Ovary (tissue), 9 donors: ENCODE measurements around the gene MYRIP. TPM values are rescaled to one million over a fixed set of nuclear protein-coding genes. Genes with fewer than 3 reads are reported as not detected.
"Not testable (repeated sequence)": the region's sequence is repeated elsewhere in the genome, so short reads cannot be mapped to it uniquely, and the experiment has no call there.

Experiments
- DNase-seq, 5 donors: peaks; one replicate each; pipeline ENCODE4 v3.0.0-alpha.2; 2019 to 2020
- H3K27ac ChIP-seq, 2 donors: fragments of 200-600 bp; one replicate each; pipeline versions ENCODE4 v1.5.1 to v1.8.0; 2019 to 2022
- H3K27me3 ChIP-seq: fragments of 200-600 bp; one replicate; pipeline ENCODE4 v1.8.0; 2022
- H3K36me3 ChIP-seq: fragments of 200-600 bp; sonication (generic); one replicate; pipeline ENCODE4 v1.5.1; 2019
- H3K4me1 ChIP-seq: one replicate; pipeline ENCODE4 v1.8.1; 2013; ENCODE audit warnings: mild to moderate bottlenecking, moderate library complexity; ENCODE audit not compliant: insufficient read depth
- H3K4me3 ChIP-seq: fragments of 200-600 bp; sonication (generic); one replicate; pipeline ENCODE4 v1.5.1; 2017
- H3K9me3 ChIP-seq, 2 donors: fragments of 200-600 bp in 1 of 2; sonication (generic) in 1 of 2; one replicate each; pipeline versions ENCODE4 v1.5.1 to v1.8.1; 2013 to 2019; ENCODE audit warnings: mild to moderate bottlenecking in 1 of 2, moderate library complexity in 1 of 2
- EP300 ChIP-seq: sonication (generic); formaldehyde crosslinking; IDR thresholded peaks from one replicate; pipeline ENCODE4 v1.6.1; 2017; ENCODE audit warnings: antibody characterized with exemption
- POLR2A ChIP-seq: fragments of 450-650 bp; IDR thresholded peaks from one replicate; pipeline ENCODE4 v1.6.1; 2017; ENCODE audit warnings: antibody characterized with exemption, mild to moderate bottlenecking, moderate library complexity
- WGBS, 3 donors: extraction: QIAGEN DNeasy Blood & Tissue Kit in 1 of 3; methylation state at CpG; one replicate each; pipeline versions ENCODE4 v1.1.5 to v1.1.7; 2013 to 2017; 5-methylcytosine and 5-hydroxymethylcytosine counted together
- intact Hi-C, 4 donors: fragments of 100-400 bp; cut with DNase I; formaldehyde crosslinking; loops; one replicate each; pipeline versions ENCODE4 v1.11.0 to v1.15.1; 2022 to 2023
- polyA plus RNA-seq, 2 donors: library from polyadenylated mRNA; stranded (reverse); fragments of 200-250 nt in 1 of 2; fragments of 350-450 nt in 1 of 2; fragmentation: Illumina TruSeq in 1 of 2; extraction: RNeasy Lipid Tissue Mini Kit (QIAGEN cat#74804) in 1 of 2; gene quantifications; one replicate each; pipeline ENCODE4 v1.2.3, GENCODE V29; 2013 to 2014
- total RNA-seq, 7 donors: library from RNA; depleted of rRNA in 2 of 7; stranded (reverse); fragments of >200 nt in 2 of 7; fragmentation: NEBNext Ultra II Directional in 3 of 7; extraction: Animal tissue kit (Norgen Biotek cat#: 25700) in 3 of 7; gene quantifications; one replicate each; pipeline versions ENCODE4 v1.1.0 to v1.2.4, GENCODE V29; 2016 to 2023
- TF ChIP-seq, protein P1 (sequence below), 3 donors: fragments of 450-650 bp in 2 of 3; fragments of 200-600 bp in 1 of 3; IDR thresholded peaks; one replicate each; pipeline versions ENCODE4 v1.5.1 to v1.8.0; 2016 to 2022; ENCODE audit warnings: antibody characterized with exemption in 3 of 3, mild to moderate bottlenecking in 1 of 3
- donor health status: DM: no; HTN: no; CAD: no; lungs with moderate emphysema.
- donor health status: DM: no; HTN: no; CAD: no.
- donor health status: Bipolar disorder and iron deficiency.
- donor health status: DM: yes; HTN: yes; CAD: no.
- donor health status: DM: no; HTN: no; CAD: no.
- donor health status: DM: yes; HTN: yes; CAD: no.

Gene MYRIP
- total and polyA plus RNA-seq, 9 donors = 2.8 to 8.4 (median 4.5) TPM

DNA sequence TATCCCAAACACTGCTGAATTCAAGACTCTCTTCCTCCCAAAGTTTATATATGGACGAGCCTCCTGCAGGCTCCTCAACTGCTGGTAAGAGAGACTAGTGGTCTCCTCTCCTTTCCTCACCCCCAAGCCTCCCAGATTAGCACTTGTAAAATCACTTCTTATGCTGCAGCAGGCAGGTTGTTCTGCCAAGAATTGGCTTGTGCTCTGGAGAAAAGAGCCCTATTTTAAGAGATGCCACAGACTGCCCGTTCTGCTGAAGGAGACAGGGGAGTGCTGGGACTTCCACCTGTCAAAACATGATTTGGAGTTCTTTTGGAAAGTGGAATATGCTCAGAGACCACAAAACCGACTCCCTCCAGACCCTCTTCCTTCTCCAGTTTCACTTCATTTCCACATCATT, 269.2 kb downstream of the MYRIP start:
- no peak for DNase-seq
- intact Hi-C loops = no loop called here
- 66 to 79% (median 66%) methylated on average over 3 of the region's 3 CpGs for WGBS, 3 donors
- Histone ChIP-seq H3K4me3 (no peak overlapping the region), H3K27me3 (no peaks in the 10 kb centered on the region), H3K9me3 (no peaks in the 10 kb centered on the region), H3K27ac (no peak overlapping the region), H3K36me3 (no peaks in the 10 kb centered on the region), H3K4me1 (no peaks in the 10 kb centered on the region)
- no peak for TF ChIP-seq EP300
- TF ChIP-seq, protein P1, sequence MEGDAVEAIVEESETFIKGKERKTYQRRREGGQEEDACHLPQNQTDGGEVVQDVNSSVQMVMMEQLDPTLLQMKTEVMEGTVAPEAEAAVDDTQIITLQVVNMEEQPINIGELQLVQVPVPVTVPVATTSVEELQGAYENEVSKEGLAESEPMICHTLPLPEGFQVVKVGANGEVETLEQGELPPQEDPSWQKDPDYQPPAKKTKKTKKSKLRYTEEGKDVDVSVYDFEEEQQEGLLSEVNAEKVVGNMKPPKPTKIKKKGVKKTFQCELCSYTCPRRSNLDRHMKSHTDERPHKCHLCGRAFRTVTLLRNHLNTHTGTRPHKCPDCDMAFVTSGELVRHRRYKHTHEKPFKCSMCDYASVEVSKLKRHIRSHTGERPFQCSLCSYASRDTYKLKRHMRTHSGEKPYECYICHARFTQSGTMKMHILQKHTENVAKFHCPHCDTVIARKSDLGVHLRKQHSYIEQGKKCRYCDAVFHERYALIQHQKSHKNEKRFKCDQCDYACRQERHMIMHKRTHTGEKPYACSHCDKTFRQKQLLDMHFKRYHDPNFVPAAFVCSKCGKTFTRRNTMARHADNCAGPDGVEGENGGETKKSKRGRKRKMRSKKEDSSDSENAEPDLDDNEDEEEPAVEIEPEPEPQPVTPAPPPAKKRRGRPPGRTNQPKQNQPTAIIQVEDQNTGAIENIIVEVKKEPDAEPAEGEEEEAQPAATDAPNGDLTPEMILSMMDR (IDR thresholded peaks at IDR 0.05) = no peak
- TF ChIP-seq POLR2A = no peak

DNA sequence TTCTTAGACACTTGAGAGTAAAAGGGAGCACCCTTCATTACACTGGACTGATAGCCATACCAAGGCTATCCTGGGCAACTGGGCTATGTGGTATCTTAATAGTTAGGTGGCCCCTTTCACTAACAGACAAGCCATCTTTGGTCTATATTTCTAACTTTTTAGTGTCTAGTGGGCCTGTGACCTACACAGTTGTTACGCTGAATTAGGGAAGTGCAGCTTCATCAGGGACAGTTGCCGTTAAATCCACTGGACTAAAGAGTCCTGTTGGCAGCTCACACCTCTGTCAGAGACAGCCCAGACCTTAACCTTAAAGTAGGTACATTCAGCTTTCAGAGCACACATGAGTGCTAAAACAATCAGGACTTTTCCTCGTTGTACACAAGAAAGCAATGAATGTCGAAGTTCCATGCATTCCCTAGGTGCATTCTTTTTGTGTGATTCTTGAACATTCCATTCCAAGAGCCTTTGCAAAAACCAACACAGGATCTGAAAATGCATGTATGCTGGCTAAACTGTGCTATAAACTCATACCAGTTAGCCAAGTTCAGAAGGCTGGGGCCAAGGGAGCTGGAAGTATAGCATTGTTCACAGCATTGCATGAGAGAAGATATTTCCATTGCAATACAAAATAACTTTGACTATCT, 269.9 kb downstream of the MYRIP start:
- intact Hi-C loops = no loop called here
- DNase-seq = no peak
- H3K36me3 ChIP-seq = no peaks in the 10 kb centered on the region
- H3K27me3 ChIP-seq = no peaks in the 10 kb centered on the region
- no peak overlapping the region for H3K27ac ChIP-seq
- H3K4me3 ChIP-seq = no peak overlapping the region
- no peaks in the 10 kb centered on the region for H3K4me1 ChIP-seq
- 60 to 76% (median 76%) methylated on average over 4 of the region's 4 CpGs for WGBS, 3 donors
- H3K9me3 ChIP-seq = no peaks in the 10 kb centered on the region
- TF ChIP-seq, protein P1 (IDR thresholded peaks at IDR 0.05) = no peak
- no peak for TF ChIP-seq EP300
- TF ChIP-seq POLR2A = no peak

DNA sequence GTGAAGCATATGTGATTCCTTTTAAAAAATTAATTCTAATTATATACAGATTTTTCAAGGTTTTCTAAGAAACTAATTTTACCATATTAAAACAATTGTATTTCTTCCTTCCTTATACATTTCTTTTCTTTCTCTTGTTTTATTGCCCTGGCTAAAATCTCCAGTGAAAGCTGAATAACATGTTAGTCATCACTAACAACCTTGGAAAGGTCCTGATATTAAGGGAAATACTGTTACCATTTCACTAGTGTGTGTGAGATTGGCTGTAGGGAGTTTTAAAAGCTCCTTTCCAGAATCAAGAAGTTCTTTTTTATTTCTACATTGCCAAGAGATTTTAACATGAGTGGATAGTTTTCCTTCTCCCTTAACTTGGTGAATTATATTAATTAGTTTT, 270.4 kb downstream of the MYRIP start:
- TF ChIP-seq, protein P1 (IDR thresholded peaks at IDR 0.05) = no peak
- TF ChIP-seq EP300 (no peak), POLR2A (no peak)

DNA sequence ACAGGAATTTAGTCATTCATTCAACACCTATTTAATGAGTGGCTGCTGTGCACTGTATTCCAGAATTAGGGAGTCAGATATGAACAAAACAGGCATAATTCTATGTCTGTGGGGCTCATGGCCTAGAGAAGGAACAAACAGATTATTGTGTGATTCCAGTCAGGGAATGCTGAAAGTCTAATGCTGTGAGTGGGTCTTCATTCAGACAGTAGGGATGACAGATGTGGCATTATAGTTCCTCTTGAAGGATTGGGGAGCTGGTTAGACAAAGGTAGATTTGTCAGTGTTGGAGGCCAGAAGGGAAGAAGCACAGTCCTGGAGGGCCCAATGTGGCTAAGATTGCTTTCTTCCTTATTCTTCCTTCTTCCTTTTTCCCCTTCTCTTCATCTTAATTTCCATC, 273.7 kb downstream of the MYRIP start:
- Histone ChIP-seq H3K27me3 (no peaks in the 10 kb centered on the region), H3K4me1 (no peaks in the 10 kb centered on the region), H3K4me3 (no peak overlapping the region), H3K27ac (no peak overlapping the region), H3K36me3 (no peaks in the 10 kb centered on the region), H3K9me3 (no peaks in the 10 kb centered on the region)
- no peak for TF ChIP-seq EP300
- no peak for TF ChIP-seq POLR2A
- TF ChIP-seq, protein P1 (IDR thresholded peaks at IDR 0.05) = no peak
- DNase-seq = no peak
- intact Hi-C loops = no loop called here

More for the DNA sequence above, 270.4 kb downstream of the MYRIP start:
- H3K9me3 ChIP-seq = no peaks in the 10 kb centered on the region
- no peak overlapping the region for H3K4me3 ChIP-seq
- no peaks in the 10 kb centered on the region for H3K27me3 ChIP-seq
- H3K4me1 ChIP-seq = no peaks in the 10 kb centered on the region
- no peak for DNase-seq
- H3K27ac ChIP-seq = no peak overlapping the region
- H3K36me3 ChIP-seq = no peaks in the 10 kb centered on the region
- intact Hi-C loops = no loop called here

DNA sequence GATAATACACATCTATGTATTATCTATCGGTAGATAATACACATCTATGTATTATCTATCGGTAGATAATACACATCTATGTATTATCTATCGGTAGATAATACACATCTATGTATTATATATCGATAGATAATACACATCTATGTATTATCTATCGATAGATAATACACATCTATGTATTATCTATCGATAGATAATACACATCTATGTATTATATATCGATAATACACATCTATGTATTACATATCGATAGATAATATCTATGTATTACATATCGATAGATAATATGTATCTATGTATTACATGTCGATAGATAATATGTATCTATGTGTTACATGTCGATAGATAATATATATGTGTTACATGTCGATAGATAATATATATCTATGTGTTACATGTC, 275.0 kb downstream of the MYRIP start:
- H3K36me3 ChIP-seq, H3K27ac ChIP-seq, H3K4me1 ChIP-seq, H3K9me3 ChIP-seq, H3K4me3 ChIP-seq, DNase-seq, intact Hi-C loops, H3K27me3 ChIP-seq: not testable (repeated sequence)
- WGBS, 3 donors = 94 to 97% (median 95%) methylated on average over 6 to 12 of the region's 12 CpGs
